Activated T-helper 2 cell treated with anti-CD3 and anti-CD28 coated beads, Interferon-gamma antibody, Interleukin-2, Interleukin-4, amounts not matched to agents 10 μg/mL and 5 μg/mL and 100 μg/mL, durations not matched to agents 14 hours and 24 hours and 36 hours (primary cell): ENCODE results near the gene LMTK2. TPM values are rescaled to one million over a fixed set of nuclear protein-coding genes. Genes with fewer than 3 reads are reported as not detected.

Experiments used
- DNase-seq: peaks from one replicate; pipeline ENCODE4 v3.0.0; 2021; ENCODE audit warnings: low spot score
- H3K27ac Mint-ChIP-seq: one replicate; pipeline ENCODE4 v1.8.0; 2021; ENCODE audit warnings: mixed read lengths
- H3K27me3 Mint-ChIP-seq: one replicate; pipeline ENCODE4 v1.8.0; 2021; ENCODE audit warnings: low read depth, mixed read lengths
- H3K36me3 Mint-ChIP-seq: one replicate; pipeline ENCODE4 v1.8.0; 2021; ENCODE audit warnings: low read depth, mixed read lengths
- H3K4me1 Mint-ChIP-seq: one replicate; pipeline ENCODE4 v1.8.0; 2021; ENCODE audit warnings: low read depth, mixed read lengths
- H3K4me3 Mint-ChIP-seq: one replicate; pipeline ENCODE4 v1.8.0; 2021; ENCODE audit warnings: low read depth, mild to moderate bottlenecking, moderate library complexity, mixed read lengths
- H3K9me3 Mint-ChIP-seq: one replicate; pipeline ENCODE4 v1.8.0; 2021; ENCODE audit warnings: mixed read lengths
- intact Hi-C: fragments of 100-400 bp; cut with micrococcal nuclease; formaldehyde crosslinking; loops from one replicate; pipeline ENCODE4 v1.15.1; 2023
- total RNA-seq: library from RNA; stranded (reverse); gene quantifications from 2 replicates; pipeline ENCODE4 v1.2.3, GENCODE V29; 2022

Gene LMTK2
- 14.7 and 15.0 TPM in 2 replicates for total RNA-seq

DNA sequence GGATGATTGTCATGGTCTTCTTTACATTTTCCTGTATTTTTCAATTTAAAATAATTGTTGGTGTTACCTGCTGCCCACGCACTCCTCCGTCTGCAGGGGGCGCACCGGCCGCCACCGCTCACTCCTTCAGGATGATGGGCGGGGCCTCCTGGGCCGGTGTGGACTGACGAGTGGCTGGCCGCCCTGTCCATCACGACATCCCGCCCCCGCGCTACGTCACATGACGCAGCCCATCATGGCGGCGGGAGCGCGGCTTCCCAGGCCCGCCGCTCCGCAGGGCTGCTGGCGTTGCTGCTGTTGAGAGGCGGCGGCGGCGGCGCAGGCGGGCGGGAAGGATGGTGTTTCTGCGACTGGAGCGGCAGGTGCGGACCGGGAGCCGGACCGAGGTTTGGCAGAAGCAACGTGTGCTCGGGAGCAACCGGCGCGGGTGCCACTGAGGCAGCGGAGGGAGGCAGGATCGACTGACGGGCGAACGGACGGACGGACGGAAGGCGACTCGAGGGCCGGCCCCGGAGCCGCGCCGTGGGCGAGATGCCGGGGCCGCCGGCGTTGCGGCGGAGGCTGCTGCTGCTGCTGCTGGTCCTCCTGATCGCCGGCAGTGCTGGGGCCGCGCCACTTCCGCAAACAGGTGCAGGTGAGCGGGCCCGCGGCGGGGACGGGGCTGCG is at the start of gene LMTK2:
LMTK2 (plus strand) TSS at position 216 of the 666 bp plus-strand sequence; CDS start at position 532, 316 bp downstream.
- peak within 1 kb of the TSS; percentile 87 for H3K27ac Mint-ChIP-seq
- peak; percentile 92 for DNase-seq
- H3K4me1 Mint-ChIP-seq = peaks cover 20% of the 10 kb centered on the region
- no peaks in the 10 kb centered on the region for H3K36me3 Mint-ChIP-seq
- H3K9me3 Mint-ChIP-seq = peaks cover 5% of the 10 kb centered on the region
- peaks cover 1% of the 10 kb centered on the region for H3K27me3 Mint-ChIP-seq
- H3K4me3 Mint-ChIP-seq = peak within 1 kb of the TSS; percentile 95
- intact Hi-C loops = loop anchor here (1.0 to 10.0 kb wide), 7 partner anchors 26 to 990 kb away; partner anchors contain the start of genes BAIAP2L1, BRI3, SDHAF3 and TECPR1

DNA sequence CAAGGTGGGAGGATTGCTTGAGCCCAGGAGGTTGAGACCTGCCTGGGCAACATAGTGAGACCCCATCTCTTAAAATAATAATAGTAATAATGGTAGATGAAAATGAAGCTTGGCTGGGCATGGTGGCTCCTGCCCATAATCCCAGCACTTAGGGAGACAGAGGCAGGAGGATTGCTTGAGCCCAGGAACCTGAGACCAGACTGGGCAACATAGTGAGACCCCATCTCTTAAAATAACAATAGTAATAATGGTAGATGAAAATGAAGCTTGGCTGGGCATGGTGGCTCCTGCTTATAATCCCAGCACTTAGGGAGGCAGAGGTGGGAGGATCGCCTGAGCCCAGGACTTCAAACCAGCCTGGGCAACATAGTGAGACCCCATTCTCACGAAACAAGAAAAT is 49.5 kb upstream of the LMTK2 start:
- H3K36me3 Mint-ChIP-seq = no peaks in the 10 kb centered on the region
- H3K27me3 Mint-ChIP-seq = no peaks in the 10 kb centered on the region
- no peaks in the 10 kb centered on the region for H3K9me3 Mint-ChIP-seq
- H3K4me3 Mint-ChIP-seq = no peak overlapping the region
- DNase-seq = no peak
- intact Hi-C loops = no loop called here
- H3K4me1 Mint-ChIP-seq = no peaks in the 10 kb centered on the region
- H3K27ac Mint-ChIP-seq = no peak overlapping the region

GRCh38 chr7:98058186-98058585 is 48.5 kb upstream of the LMTK2 start:
- H3K27ac Mint-ChIP-seq = no peak overlapping the region
- no peak overlapping the region for H3K4me3 Mint-ChIP-seq
- DNase-seq = no peak
- intact Hi-C loops = no loop called here
- H3K4me1 Mint-ChIP-seq = no peaks in the 10 kb centered on the region
- no peaks in the 10 kb centered on the region for H3K27me3 Mint-ChIP-seq
- no peaks in the 10 kb centered on the region for H3K9me3 Mint-ChIP-seq
- H3K36me3 Mint-ChIP-seq = no peaks in the 10 kb centered on the region

GRCh38 chr7:98064233-98064632 is 42.4 kb upstream of the LMTK2 start:
- Mint-ChIP-seq H3K4me1 (no peaks in the 10 kb centered on the region), H3K27me3 (no peaks in the 10 kb centered on the region), H3K27ac (no peak overlapping the region), H3K9me3 (no peaks in the 10 kb centered on the region), H3K4me3 (no peak overlapping the region), H3K36me3 (no peaks in the 10 kb centered on the region)
- intact Hi-C loops = no loop called here
- no peak for DNase-seq

- H3K27ac Mint-ChIP-seq = no peak overlapping the region
- no peaks in the 10 kb centered on the region for H3K36me3 Mint-ChIP-seq
- no peaks in the 10 kb centered on the region for H3K4me1 Mint-ChIP-seq
- DNase-seq = no peak
- no peaks in the 10 kb centered on the region for H3K27me3 Mint-ChIP-seq
- H3K4me3 Mint-ChIP-seq = no peak overlapping the region
- intact Hi-C loops = no loop called here
- H3K9me3 Mint-ChIP-seq = no peaks in the 10 kb centered on the region
Observed at GRCh38 chr7:98066208-98066607, 40.5 kb upstream of the LMTK2 start.

- H3K9me3 Mint-ChIP-seq = no peaks in the 10 kb centered on the region
- H3K4me1 Mint-ChIP-seq = no peaks in the 10 kb centered on the region
- intact Hi-C loops = no loop called here
Observed at GRCh38 chr7:98066934-98067507, 39.6 kb upstream of the LMTK2 start.

GRCh38 chr7:98073047-98073446 is 33.6 kb upstream of the LMTK2 start:
- DNase-seq = no peak
- Mint-ChIP-seq H3K4me1 (no peaks in the 10 kb centered on the region), H3K4me3 (no peak overlapping the region), H3K27ac (no peak overlapping the region), H3K9me3 (no peaks in the 10 kb centered on the region), H3K27me3 (no peaks in the 10 kb centered on the region), H3K36me3 (no peaks in the 10 kb centered on the region)
- intact Hi-C loops = no loop called here

More at GRCh38 chr7:98066934-98067507, 39.6 kb upstream of the LMTK2 start:
- H3K27me3 Mint-ChIP-seq = no peaks in the 10 kb centered on the region
- H3K36me3 Mint-ChIP-seq = no peaks in the 10 kb centered on the region
- H3K4me3 Mint-ChIP-seq = no peak overlapping the region
- no peak for DNase-seq
- no peak overlapping the region for H3K27ac Mint-ChIP-seq

- H3K4me3 Mint-ChIP-seq = no peak overlapping the region
- H3K9me3 Mint-ChIP-seq = no peaks in the 10 kb centered on the region
- no peaks in the 10 kb centered on the region for H3K27me3 Mint-ChIP-seq
- no peak overlapping the region for H3K27ac Mint-ChIP-seq
- no peak for DNase-seq
- H3K4me1 Mint-ChIP-seq = no peaks in the 10 kb centered on the region
- no peaks in the 10 kb centered on the region for H3K36me3 Mint-ChIP-seq
- intact Hi-C loops = no loop called here
Observed at GRCh38 chr7:98075801-98076200, 30.9 kb upstream of the LMTK2 start.

DNA sequence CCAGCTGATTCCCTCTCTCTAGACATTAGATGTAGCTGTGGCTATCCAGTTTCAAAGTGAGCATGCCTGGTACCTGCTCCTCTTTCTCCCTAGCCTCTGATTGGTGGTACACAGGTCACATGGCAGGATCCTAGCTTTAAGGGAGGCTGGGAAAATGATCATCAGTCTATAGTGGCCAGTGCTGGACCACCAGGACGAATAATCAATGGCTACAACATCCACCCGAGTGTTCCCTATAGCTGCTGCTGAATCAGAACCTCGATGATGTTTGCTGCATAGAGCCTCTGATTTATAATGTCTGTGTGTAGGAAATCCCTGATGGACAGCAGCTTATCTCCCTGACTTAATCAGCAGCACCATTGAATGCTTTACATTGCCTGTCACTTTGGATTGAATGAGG is 28.9 kb upstream of the LMTK2 start:
- intact Hi-C loops = no loop called here
- DNase-seq = no peak

GRCh38 chr7:98078197-98078870 is 28.3 kb upstream of the LMTK2 start:
- no peaks in the 10 kb centered on the region for H3K9me3 Mint-ChIP-seq
- no peak overlapping the region for H3K27ac Mint-ChIP-seq
- DNase-seq = no peak
- no peaks in the 10 kb centered on the region for H3K4me1 Mint-ChIP-seq
- intact Hi-C loops = no loop called here
- H3K4me3 Mint-ChIP-seq = no peak overlapping the region
- no peaks in the 10 kb centered on the region for H3K27me3 Mint-ChIP-seq
- H3K36me3 Mint-ChIP-seq = no peaks in the 10 kb centered on the region

More for the DNA sequence above, 28.9 kb upstream of the LMTK2 start:
- Mint-ChIP-seq H3K36me3 (no peaks in the 10 kb centered on the region), H3K9me3 (no peaks in the 10 kb centered on the region), H3K27me3 (no peaks in the 10 kb centered on the region), H3K27ac (no peak overlapping the region), H3K4me3 (no peak overlapping the region), H3K4me1 (no peaks in the 10 kb centered on the region)

DNA sequence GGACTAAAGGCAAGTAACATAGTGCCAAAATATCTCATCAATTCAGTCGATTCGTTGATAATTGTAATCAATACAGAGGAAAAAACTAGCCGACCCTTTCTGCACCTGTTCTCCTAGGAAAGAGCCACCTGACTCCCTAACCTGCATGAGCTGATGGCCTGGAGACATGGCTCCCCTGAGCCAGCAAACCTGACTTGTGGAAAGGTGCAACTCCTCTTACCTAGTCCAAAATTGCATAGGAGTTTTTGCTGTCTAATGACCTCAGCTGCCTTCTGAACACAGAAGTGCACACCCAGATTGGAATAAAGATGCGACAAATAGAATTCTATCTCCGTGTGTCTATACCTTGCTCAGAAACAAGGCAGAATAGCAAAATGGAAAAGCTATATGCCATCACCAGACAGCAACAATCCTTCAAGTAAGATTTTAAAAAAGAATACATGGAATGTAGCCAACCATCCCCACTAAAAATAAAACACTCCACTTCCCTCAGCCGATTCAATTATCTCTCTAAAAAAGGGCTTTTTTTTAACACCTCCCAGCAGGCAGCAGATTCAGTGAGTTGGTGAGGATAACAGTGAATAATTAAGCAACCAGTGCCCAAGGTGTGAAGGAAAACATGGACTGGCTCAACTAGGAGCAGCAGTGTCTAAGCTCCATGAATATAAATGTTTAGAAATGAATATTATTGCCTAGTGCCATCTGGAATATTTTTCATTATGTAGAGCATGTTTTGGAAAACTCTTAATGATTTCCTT is 26.6 kb upstream of the LMTK2 start:
- Mint-ChIP-seq H3K4me1 (no peaks in the 10 kb centered on the region), H3K27ac (no peak overlapping the region), H3K36me3 (no peaks in the 10 kb centered on the region), H3K9me3 (no peaks in the 10 kb centered on the region), H3K27me3 (no peaks in the 10 kb centered on the region), H3K4me3 (no peak overlapping the region)
- intact Hi-C loops = no loop called here
- no peak for DNase-seq

DNA sequence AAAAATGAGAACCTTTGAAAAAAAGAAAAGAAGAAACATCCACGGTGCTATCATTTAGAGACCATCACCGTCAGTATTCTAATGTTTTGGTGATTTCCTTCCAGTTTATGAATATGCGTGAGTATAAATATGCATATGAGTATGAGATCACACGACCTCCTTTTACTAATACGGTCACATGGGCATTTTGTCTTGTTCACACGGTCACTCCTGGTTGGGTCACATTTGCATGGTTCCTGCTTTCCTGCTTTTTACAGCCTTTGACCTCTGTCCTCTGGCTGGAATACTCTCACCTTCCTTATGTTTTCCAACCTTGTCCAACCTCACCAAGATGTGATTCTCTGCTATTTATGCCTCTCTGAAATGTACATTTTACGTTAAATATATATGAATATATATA is 25.3 kb upstream of the LMTK2 start:
- no peak for DNase-seq
- Mint-ChIP-seq H3K4me1 (no peaks in the 10 kb centered on the region), H3K9me3 (no peaks in the 10 kb centered on the region), H3K27me3 (no peaks in the 10 kb centered on the region), H3K36me3 (no peaks in the 10 kb centered on the region), H3K27ac (no peak overlapping the region), H3K4me3 (no peak overlapping the region)
- intact Hi-C loops = no loop called here

DNA sequence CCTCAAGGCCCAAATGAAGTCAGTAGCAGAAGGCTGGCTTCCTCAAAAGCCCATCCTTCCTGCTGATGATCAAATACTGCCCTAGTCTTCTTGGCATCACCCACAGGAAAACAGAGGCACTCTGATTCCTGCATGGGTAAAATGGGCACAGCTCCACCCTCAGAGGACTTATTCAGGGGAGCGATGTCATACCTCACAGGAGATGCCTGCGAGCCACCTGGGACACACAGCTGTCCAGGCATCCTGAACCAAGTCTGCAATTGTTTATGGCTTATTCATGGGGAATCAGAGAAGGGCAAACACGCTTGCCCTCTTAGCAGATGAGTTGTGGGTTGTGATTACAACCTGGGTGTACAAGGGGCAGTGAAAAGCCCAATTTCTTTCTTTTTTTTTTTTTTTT is 22.0 kb upstream of the LMTK2 start:
- H3K27ac Mint-ChIP-seq = no peak overlapping the region
- no peak for DNase-seq
- no peaks in the 10 kb centered on the region for H3K4me1 Mint-ChIP-seq
- no peaks in the 10 kb centered on the region for H3K36me3 Mint-ChIP-seq
- intact Hi-C loops = no loop called here
- no peaks in the 10 kb centered on the region for H3K27me3 Mint-ChIP-seq
- no peak overlapping the region for H3K4me3 Mint-ChIP-seq
- no peaks in the 10 kb centered on the region for H3K9me3 Mint-ChIP-seq
